HG02571 (cell line): Measurements from ENCODE around the gene CYLD.

Source experiments
- ATAC-seq: cut with Tn5 transposase; IDR thresholded peaks from one replicate; pipeline ENCODE4 v1.9.1; 2021; ENCODE audit warnings: mild to moderate bottlenecking, moderate library complexity; ENCODE audit not compliant: unreplicated experiment

Gene CYLD

DNA sequence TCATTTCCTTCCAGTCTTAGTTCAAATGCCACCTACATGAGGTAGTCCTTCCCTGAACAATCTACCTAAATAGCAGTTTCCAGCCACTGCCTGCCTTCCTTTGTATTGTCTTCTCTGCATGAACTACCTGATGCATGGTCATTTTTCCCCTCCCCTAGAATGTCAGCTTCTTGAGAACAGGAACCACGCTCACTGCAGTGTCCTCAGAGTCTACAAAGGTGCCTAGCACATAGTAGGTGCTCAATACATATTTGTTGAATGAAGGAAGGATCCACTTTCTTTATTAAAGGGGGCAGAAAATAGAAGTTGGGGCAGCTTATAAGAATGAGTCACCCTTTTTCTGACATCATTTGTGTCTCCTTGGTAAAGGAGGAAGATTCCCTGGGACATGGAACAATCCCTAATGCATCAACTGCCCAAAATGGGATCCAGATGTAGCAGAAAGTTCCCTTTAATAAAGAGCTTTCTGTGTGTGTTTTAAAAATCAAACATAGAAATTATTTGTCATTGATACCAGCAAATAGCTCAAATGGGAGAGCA, 4.4 kb upstream of the CYLD start:
- no peak for ATAC-seq

DNA sequence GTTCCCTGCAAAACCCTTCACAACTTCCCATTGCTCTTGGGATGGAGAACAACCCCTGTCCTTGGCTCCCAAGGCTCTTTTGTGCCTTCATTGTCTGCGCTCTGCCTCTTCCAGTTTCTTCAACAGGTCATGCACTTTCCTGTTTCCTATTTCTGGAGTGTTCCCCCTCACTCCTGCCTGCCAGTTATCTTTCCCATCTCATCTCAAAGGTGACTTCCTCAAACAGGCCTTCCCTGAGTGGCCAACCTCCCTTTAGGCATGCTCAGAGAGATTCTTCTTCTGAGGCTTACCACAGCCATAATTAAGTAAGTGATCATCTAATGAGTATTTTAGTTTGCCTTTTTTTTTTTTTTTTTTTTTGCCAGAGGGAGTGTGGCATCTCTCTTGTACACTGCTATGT, 2.9 kb upstream of the CYLD start:
- ATAC-seq: no peak

DNA sequence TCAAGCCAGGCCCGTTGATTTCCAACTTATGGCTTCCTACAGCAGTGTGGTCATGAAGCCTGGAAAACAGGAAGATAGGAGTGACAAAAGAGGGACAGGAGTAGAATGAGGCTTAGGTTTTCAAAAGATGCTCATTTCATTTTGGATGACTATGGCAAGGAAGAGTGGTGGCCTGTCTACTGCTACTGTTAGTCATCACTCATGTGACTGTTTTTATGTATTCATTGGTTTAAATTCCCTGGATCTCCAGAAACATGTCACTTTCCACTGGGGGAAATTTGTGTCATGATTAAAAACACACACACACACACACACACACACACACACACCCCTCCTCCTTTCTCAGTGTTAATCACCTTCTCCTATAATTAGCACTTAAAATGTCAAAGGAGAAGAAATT, 1.1 kb upstream of the CYLD start:
- no peak for ATAC-seq

DNA sequence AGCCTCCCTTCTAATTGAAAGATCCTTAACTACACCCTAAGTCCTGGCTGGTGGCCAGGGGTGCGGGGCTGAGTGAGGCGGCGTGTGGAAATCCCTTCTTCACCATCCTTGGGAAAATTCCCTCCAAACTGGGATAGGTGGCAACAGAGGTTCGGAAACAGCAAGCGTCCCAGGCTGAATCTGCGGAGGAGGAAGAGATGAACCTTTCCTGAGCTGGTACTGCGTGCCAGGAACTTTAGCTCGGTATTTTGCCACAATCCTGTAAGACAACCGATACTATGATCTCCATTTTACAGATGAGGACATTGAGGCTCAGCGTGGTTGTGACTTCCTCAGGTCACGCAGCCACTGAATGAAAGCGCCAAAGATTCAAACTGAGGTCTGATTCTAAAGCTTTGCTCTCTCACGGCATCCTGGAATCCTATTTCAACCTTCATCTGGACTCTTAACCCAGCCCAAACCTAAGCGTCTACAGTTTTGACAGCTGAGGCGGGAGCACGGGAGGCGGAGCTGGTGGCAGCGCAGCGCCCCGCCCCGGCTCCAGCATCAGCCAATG, 583 bp upstream of the CYLD start:
- ATAC-seq: no peak

DNA sequence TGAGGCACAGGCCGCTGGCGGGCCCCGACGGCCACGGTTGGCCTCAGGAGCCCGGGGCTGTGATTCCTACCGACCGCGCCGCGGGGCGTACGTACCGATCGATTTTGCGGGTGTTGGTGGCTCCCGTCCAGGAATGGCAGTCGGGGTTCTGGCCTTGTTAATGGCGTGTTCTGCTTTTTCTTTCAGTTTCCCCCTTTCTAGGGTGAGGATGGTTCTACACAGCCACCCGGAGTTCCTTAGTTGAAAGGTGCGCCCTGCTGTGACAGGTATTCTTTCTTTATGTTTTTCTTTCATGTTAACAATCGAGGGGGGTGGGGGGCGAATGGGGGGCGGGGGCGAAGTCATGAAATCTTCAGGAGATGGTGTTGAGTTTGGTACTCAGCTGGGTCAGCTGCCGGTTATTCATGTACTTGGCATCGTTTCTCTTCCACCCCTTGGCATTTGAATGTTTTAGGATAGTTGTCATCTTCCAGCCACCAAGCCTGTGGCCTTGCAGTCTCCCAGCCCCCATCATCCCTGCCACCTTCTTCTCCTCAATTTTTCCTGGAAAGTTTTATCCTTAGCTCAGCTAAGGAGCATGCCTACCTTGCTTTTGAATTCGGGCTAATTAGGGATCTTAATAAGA, 802 bp downstream of the CYLD start:
- ATAC-seq: no peak

DNA sequence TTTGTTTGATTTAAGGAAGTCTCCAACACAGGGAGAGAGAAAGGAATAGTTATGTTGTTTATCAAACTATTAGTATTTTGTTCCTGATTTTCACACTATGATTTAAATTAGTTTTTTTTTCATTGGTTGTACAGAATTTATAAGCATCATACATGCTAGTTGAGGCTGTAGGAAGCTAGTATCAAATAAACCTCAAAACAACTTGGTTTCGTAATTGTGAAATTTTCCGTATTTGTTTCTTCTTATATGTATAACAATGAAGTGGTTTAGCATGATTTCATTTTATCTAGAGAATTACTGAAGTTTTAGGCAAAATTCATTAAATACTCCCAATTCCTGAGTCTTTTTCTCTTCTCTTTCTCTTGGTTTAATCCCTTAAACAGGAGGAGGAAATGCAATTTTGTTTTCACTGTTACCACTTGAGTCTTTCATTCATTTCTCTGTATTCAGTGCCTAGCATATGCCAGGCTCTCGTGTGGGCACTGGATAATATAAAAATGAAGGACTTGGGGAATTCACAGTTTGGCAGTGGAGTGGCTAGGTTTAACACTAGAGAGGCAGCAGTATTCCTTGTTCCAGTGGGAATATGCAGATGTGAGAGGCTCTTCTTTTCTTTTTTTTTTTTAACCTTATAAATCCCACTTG, 1.8 kb downstream of the CYLD start:
- ATAC-seq: no peak

DNA sequence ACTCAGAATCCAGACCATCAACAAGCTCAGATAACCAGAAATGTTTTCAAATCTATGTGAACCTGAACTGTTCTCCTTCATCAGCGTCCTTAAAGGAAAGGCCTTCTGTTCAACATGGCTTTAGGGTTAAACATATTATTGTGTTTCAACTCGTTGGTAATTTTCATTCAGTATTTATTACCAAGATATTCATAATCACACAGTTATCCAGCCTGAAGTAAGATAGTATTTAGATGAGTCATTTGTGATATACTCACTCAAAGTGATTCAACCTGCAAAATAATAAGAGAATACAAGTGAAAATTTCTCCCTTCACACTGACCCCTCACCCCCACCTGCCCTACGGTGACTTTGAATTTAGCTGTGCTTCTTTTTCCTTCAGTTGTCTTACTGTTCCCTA, 3.0 kb downstream of the CYLD start:
- ATAC-seq: no peak

DNA sequence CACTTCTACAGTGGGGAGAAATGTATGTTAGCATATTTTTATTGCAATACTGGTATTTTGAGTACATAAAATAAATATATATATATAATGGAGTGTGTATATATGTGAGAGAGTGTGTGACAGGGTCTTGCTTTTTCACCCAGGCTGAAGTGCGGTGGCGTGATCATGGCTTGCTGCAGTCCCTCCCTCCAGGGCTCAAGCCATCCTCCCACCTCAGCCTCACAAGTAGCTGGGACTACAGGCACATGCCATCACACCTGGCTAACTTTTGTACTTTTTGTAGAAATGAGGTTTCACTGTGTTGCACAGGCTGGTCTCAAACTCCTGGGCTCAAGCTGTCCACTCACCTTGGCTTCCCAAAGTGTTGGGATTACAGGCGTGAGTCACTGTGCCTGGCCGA, 4.1 kb downstream of the CYLD start:
- no peak for ATAC-seq

DNA sequence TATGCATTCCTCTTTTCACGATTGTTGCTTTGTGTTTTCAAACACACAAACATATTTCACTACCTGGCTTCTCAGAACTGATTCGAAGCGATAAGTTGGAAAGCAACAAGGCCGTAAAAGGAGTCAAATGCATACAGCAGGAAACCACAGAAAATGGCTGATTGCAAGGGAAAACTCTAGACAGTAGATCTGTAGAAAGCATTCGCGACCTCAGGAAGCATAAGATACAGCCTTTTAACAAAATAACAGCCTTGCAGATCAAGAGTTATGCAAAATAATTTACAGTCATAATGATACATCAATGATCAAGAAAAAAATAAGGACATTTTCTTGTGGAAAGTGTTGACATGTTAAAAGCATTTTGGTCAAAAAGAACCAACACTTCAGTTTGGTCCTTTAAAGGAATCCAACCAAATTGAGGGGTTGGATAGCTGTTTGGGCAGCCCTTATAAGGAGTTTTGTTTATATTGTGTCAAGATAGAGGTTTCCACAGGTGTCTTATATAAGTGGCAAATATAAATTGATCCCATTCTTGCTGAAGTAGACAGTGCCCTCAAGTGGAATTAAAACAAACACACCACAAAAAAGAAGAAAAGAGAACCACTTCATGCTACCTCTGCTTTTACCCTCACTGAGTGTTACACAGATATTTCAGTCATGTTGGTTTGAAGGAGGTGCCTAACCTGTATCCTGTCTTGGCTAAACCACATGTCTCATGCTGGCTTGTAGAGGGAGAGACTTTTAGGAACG, 5.5 kb downstream of the CYLD start:
- peak; percentile 57 for ATAC-seq

DNA sequence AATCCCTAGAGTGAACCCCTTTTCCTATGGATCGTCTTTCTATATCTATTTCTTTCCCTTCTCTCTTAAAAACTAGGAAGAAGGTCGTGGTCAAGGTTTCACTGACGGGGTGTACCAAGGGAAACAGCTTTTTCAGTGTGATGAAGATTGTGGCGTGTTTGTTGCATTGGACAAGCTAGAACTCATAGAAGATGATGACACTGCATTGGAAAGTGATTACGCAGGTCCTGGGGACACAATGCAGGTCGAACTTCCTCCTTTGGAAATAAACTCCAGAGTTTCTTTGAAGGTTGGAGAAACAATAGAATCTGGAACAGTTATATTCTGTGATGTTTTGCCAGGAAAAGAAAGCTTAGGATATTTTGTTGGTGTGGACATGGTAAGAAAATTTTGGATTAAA, 9.6 kb downstream of the CYLD start:
- no peak for ATAC-seq

DNA sequence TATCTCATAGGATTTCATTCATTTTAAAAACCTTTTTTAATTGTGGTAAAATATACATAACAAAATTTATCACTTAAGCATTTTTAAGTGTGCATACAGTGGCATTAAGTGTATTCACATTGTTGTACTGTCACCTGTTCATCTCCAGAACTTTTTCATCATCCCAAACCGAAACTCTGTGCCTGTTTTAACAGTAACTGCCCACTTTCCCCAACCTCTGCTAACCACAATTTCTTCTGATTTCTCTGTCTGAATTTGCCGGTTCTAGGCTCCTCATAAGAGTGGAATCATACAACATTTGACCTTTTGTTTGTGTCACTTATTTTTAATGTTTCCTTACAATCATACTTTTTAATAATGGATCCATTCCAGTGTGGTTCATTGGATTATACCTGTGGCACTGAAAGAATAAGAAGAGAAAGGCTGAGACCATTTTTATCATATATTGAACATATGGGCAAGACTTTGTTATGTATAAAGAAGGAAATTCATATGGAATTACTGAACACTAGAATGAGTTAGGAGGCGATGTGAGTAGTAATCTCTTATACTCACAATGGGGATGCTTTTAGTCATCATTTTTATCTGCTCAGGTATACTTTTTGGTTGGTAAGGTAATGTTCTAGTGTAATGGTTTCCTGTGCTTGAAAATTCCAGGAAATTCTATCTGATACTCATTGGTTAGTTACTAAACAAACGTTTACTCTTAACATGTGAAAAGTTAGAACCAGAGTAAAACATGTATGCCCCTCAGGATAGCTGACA, 10.8 kb downstream of the CYLD start:
- ATAC-seq: no peak

DNA sequence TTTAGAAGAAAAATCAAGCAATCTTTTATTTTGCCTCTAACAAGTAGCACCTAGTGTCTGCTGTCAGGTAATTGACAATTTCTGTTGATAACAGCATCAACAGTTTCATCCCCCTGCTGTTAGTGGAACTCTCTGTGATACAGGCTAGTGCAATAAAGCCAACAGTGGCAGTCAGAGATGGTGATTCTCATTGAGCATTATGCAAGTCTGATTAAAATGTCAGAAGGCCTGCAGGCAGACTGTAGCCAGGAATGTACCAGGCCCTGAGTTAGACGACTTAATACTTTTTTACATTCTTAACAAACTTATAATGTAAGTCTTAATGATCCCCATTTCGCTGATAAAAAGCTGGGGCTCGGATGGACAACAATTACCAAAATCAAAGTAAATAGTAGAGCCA, 14.6 kb downstream of the CYLD start:
- no peak for ATAC-seq

DNA sequence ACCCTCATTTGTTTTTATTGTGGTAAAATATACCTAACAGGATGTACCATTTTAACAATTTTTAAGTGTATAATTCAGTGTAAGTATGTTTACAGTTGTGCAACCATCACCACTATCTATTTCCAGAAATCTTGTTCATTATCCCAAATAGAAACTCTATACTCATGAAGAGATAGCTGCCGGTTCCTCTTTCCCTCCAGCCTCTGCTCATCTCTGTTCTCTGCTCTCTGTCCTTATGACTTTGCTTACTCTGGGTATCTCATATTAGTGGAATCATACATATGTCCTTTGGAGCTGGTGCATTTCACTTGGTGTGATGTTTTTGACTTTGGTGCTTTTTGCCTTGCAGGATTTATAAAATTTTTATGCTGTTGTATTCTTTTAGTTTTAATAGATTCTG, 19.4 kb downstream of the CYLD start:
- ATAC-seq: no peak

DNA sequence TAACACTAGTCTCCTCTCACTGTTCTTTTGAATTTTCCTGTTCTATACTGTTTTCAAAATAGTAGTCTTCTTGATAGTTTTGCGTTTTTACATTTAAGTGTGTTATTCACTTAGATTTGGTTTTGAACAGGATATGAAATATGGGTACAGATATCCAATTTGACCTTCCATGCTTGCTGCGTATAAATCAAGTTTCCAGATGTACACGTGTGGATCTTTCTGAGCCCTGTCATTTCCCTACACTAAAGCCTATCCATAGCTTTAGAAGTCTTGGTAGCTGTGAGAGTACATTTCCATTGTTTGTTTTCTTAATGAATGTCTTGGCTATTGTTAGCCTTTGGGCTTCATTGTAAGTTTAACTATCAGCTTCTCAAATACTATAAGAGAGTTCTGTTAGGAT, 20.4 kb downstream of the CYLD start:
- no peak for ATAC-seq

DNA sequence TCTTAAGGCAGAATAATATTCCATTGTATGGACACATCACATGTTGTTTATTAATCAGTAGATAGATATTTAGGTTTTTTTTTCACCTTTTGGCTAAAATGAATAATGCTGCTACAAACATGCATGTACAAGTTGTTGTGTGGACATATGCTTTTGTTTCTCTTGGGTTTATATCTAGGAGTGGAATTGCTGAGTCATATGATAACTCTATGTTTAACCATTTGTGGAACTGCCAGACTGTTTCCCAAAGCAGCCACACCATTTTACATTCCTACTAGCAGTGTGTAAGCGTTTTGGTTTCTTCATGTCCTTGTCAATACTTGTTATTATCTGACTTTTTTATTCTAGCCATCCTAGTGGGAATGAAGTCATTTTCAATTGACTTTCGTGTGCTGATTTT, 21.3 kb downstream of the CYLD start:
- ATAC-seq: no peak

DNA sequence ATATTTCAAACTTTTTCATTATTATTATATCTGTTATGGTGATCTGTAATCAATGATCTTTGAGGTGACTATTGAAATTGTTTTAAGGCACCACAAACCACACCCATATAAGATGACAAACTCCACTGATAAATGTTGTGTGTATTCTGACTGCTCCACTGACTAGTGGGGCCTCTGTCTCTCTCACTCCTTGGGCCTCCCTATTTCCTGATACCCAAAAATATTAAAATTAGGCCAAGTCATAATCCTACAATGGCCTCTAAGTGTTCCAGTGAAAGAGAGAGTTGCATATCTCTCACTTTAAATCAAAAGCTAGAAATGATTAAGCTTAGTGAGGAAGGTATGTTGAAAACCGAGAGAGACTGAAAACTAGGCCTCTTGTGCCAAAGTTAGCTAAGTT, 23.4 kb downstream of the CYLD start:
- no peak for ATAC-seq

DNA sequence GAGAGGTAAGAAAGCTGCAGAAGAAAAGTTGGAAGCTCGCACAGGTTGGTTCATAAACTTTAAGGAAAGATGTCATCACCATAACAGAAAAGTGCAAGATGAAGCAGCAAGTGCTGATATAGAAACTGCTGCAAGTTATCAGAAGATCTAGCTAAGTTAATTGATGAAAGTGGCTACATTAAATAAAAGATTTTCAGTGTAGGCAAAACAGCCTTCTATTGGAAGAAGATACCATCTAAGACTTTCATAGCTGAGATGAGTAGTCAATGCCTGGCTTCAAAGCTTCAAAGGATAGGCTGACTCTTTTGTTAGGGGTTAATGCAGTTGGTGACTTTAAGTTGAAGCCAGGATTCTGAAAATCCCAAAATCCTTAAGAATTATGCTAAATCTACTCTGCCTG, 24.0 kb downstream of the CYLD start:
- no peak for ATAC-seq

DNA sequence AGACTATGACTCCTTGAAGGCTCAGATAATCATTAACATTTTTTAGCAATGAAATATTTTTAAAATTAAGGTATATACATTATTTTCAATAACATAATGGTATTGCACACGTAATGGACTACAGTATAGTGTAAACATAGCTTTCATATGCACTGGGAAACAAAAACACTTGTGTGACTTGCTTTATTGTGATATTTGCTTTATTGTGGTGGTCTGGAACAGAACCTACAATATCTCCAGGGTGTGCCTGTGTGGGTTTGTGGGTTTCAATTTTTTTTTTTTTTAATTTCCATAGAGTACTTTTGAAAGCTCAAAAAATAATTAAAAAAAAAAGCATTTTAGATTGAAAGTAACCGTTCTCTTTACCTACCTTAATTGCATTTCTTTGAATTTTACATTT, 25.3 kb downstream of the CYLD start:
- no peak for ATAC-seq

DNA sequence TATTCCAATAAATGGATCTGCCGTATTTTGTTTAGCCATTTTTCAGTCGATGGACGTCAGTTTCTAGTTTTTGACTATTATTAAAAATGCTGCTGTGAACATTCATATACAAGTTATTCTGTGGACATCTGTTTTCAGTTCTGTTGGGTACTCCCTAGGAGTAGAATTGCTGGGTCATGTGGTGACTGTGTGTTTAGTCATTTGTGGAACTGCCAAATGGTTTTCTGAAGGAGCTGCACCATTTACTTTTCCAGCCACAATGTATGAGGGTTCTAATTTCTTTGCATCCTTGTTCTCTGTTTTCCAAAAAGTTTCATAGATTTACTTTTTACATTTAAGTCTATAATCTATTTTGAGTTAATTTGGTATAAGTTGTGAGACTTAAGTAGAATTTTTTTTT, 29.5 kb downstream of the CYLD start:
- no peak for ATAC-seq

DNA sequence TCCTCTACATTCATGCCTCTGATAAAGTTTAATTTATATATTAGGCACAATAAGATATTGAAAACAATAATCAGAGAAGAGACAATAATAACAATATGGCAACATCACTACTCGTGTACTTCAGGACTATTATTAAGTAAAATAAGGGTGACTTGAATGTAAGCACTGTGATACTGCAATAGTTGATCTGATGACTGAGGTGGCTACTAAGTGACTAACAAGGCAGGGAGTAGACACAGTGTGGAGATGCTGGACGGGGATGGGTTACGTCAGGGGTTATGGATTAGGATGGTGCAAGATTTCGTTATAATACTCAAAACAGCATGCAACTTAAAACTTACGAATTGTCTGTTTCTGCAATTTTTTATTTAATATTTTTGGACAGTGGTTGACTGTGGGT, 32.5 kb downstream of the CYLD start:
- ATAC-seq: no peak

DNA sequence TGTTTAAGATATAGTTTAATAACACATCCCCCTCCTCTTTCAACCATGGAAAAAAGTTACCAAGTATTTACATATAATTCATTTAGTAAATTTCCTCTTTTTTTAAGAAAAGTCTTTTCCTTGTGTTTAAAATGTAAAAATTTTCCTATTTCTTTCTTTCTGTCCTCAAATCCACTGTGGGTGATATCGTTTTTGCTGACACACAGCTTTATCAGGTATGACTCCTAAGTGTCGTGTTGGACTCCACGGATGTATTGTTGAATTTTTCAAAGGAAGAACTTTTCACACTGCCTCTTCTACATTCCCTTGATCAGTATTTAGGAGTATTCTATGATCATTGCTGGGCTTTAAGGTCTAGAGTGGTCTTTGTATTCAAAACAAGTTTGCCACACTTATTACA, 33.1 kb downstream of the CYLD start:
- no peak for ATAC-seq
